Nephron (organoid): ENCODE data around the gene CLIC4.
A peak's percentile ranks its signal among the peaks of the same experiment; 100 is the strongest.
"Not testable (repeated sequence)": the region's sequence is repeated elsewhere in the genome, so short reads cannot be mapped to it uniquely, and the experiment has no call there.

Experiments used
- H3K27ac Mint-ChIP-seq, 3 experiments: 2 replicates each; pipeline ENCODE4 v1.8.0; 2020; ENCODE audit warnings: mixed read lengths in 3 of 3, mild to moderate bottlenecking in 2 of 3, moderate library complexity in 1 of 3
- H3K27me3 Mint-ChIP-seq: 2 replicates; pipeline ENCODE4 v1.8.0; 2021; ENCODE audit warnings: low read depth, mild to moderate bottlenecking, moderate library complexity, mixed read lengths
- H3K36me3 Mint-ChIP-seq: 2 replicates; pipeline ENCODE4 v1.8.0; 2020; ENCODE audit warnings: low read depth, mixed read lengths
- H3K4me1 Mint-ChIP-seq: 2 replicates; pipeline ENCODE4 v1.8.0; 2020; ENCODE audit warnings: mixed read lengths
- H3K4me3 Mint-ChIP-seq, 3 experiments: 2 replicates each; pipeline ENCODE4 v1.8.0; 2020; ENCODE audit warnings: mild to moderate bottlenecking in 3 of 3, mixed read lengths in 3 of 3, moderate library complexity in 2 of 3
- H3K9me3 Mint-ChIP-seq: 2 replicates; pipeline ENCODE4 v1.8.0; 2020; ENCODE audit warnings: mixed read lengths
- CTCF ChIP-seq, 3 experiments: fragments of 200-600 bp; sonication (generic); IDR thresholded peaks; one replicate each; pipeline ENCODE4 v1.5.0; 2021; ENCODE audit warnings: antibody characterized with exemption in 3 of 3; ENCODE audit not compliant: unreplicated experiment in 3 of 3

CLIC4 gene

GRCh38 chr1:24793447-24794129 is 48.3 kb downstream of the CLIC4 start:
- TF ChIP-seq CTCF (IDR thresholded peaks at IDR 0.05; ENCODE audit: unreplicated experiment in 3 of 3) = no peak
- Mint-ChIP-seq H3K27ac (peak overlapping the region in 1 of 3 experiments; percentile 17), H3K4me3 (no peak overlapping the region), H3K4me1 (peaks cover 7% of the 10 kb centered on the region), H3K9me3 (peaks cover 11% of the 10 kb centered on the region), H3K27me3 (no peaks in the 10 kb centered on the region), H3K36me3 (peaks cover 15% of the 10 kb centered on the region)

- H3K27me3 Mint-ChIP-seq, H3K4me3 Mint-ChIP-seq, H3K4me1 Mint-ChIP-seq: not testable (repeated sequence)
- Mint-ChIP-seq H3K27ac (peak overlapping the region in 1 of 3 experiments; percentile 17), H3K9me3 (peaks cover 12% of the 10 kb centered on the region), H3K36me3 (peaks cover 20% of the 10 kb centered on the region)
These were observed 48.9 kb downstream of the CLIC4 start for GRCh38 chr1:24794130-24794502.

GRCh38 chr1:24795236-24795635 is 50.0 kb downstream of the CLIC4 start:
- Mint-ChIP-seq H3K27me3 (no peaks in the 10 kb centered on the region), H3K27ac (no peak overlapping the region), H3K36me3 (peaks cover 21% of the 10 kb centered on the region), H3K4me1 (peaks cover 7% of the 10 kb centered on the region), H3K9me3 (peaks cover 12% of the 10 kb centered on the region), H3K4me3 (no peak overlapping the region)
- TF ChIP-seq CTCF (IDR thresholded peaks at IDR 0.05; ENCODE audit: unreplicated experiment in 3 of 3) = no peak

- peaks cover 32% of the 10 kb centered on the region for H3K36me3 Mint-ChIP-seq
- no peak overlapping the region for H3K27ac Mint-ChIP-seq
- H3K27me3 Mint-ChIP-seq = no peaks in the 10 kb centered on the region
- peaks cover 13% of the 10 kb centered on the region for H3K4me1 Mint-ChIP-seq
- no peak overlapping the region for H3K4me3 Mint-ChIP-seq
- H3K9me3 Mint-ChIP-seq = peaks cover 12% of the 10 kb centered on the region
- no peak for TF ChIP-seq CTCF (IDR thresholded peaks at IDR 0.05; ENCODE audit: unreplicated experiment in 3 of 3)
These were observed 51.3 kb downstream of the CLIC4 start for GRCh38 chr1:24796524-24796923.

- H3K4me1 Mint-ChIP-seq, H3K27ac Mint-ChIP-seq, H3K27me3 Mint-ChIP-seq, H3K4me3 Mint-ChIP-seq: not testable (repeated sequence)
- H3K36me3 Mint-ChIP-seq = peaks cover 37% of the 10 kb centered on the region
- H3K9me3 Mint-ChIP-seq = peaks cover 12% of the 10 kb centered on the region
These were observed 54.0 kb downstream of the CLIC4 start for GRCh38 chr1:24799242-24799641.

GRCh38 chr1:24801176-24801575 is 55.9 kb downstream of the CLIC4 start:
- Mint-ChIP-seq H3K4me1 (peaks cover 9% of the 10 kb centered on the region), H3K36me3 (peaks cover 49% of the 10 kb centered on the region), H3K27me3 (no peaks in the 10 kb centered on the region), H3K9me3 (peaks cover 12% of the 10 kb centered on the region), H3K4me3 (no peak overlapping the region), H3K27ac (peak overlapping the region in 2 of 3 experiments; percentile 27 to 55)
- TF ChIP-seq CTCF (IDR thresholded peaks at IDR 0.05; ENCODE audit: unreplicated experiment in 3 of 3) = no peak

GRCh38 chr1:24803220-24803619 is 58.0 kb downstream of the CLIC4 start:
- Mint-ChIP-seq H3K9me3 (peaks cover 4% of the 10 kb centered on the region), H3K36me3 (peaks cover 44% of the 10 kb centered on the region), H3K27ac (peak overlapping the region in 2 of 3 experiments; percentile 1 to 39), H3K4me3 (no peak overlapping the region), H3K27me3 (no peaks in the 10 kb centered on the region), H3K4me1 (peaks cover 9% of the 10 kb centered on the region)
- no peak for TF ChIP-seq CTCF (IDR thresholded peaks at IDR 0.05; ENCODE audit: unreplicated experiment in 3 of 3)
